Hematopoietic multipotent progenitor cell (in vitro differentiated cells): ENCODE measurements around the gene ANXA3. TPM values are rescaled to one million over a fixed set of nuclear protein-coding genes. Genes with fewer than 3 reads are reported as not detected.
A peak's percentile ranks its signal among the peaks of the same experiment; 100 is the strongest.

Experiments used
- DNase-seq, 3 donors: peaks; one replicate each; pipeline ENCODE4 v3.0.0-alpha.2; 2011 to 2015; ENCODE audit warnings: low read depth in 2 of 3, low spot score in 2 of 3
- total RNA-seq: library from RNA; depleted of rRNA; stranded (reverse); fragments of >200 nt; gene quantifications from one replicate; pipeline ENCODE4 v1.2.3, GENCODE V29; 2012

The ANXA3 gene
- total RNA-seq, 1 donor, result 4.6 TPM

- DNase-seq, result no peak
Observed at GRCh38 chr4:78608684-78609083, 57.1 kb downstream of the ANXA3 start.

DNA sequence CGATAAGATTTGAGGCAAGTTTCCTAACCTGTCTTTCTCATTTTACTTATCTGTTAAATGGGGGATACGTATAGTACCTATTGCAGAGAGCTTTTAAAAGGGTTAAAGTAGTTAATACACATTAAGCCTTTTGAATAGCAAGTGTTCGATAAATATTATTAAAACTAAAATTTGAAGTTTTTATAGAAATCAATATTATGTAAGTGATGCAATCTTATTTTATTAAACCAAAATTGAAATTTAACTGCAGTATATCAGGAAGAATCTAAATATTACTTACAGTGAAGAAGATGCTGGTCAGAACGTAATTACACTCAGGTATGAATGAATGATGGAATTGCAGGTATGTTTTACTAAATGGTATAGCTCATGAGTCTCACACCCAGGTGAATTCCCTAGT lies 58.0 kb downstream of the ANXA3 start:
- DNase-seq, result no peak

- DNase-seq, result peak in 2 of 3 donors; percentile 70 to 91
Observed at GRCh38 chr4:78610546-78611214, 59.1 kb downstream of the ANXA3 start.

- no peak for DNase-seq
Observed at GRCh38 chr4:78611215-78611558, 59.6 kb downstream of the ANXA3 start.

DNA sequence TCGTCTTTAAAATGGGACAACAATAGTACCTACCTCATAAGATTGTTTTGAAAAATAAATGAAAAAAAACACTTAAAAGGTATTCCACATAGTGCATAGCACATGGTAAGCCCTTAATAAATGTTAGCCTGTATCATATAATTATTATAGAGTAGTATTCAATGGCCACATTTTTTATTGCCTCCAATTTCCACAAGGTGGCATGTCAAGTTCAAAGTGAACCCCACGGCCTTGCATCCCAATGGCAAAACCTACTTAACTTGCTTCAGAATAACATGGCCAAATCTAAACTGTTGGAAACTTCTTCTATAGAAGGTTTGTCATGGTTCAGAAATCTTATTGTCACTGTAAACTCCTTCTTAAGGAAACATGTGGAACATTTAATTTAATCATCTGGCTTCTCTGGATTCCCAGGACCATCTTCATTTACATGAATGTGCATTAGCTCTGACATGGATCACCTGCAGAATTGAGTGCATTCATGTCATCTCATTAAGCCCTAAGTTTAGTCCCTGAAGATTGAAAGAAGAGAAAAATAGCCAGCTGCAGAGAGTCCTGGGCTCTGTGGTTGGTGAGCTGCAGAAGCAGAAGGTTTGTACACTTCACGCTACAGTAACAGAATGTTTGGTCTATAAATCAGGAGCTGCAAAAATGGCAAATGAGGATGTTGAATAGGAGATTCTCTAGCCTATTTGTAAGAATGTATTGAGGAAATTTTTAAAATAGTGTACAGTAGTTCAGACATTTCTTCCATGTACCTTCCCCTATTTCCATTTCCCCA lies 61.0 kb downstream of the ANXA3 start:
- peak in 2 of 3 donors; percentile 57 to 70 for DNase-seq

DNA sequence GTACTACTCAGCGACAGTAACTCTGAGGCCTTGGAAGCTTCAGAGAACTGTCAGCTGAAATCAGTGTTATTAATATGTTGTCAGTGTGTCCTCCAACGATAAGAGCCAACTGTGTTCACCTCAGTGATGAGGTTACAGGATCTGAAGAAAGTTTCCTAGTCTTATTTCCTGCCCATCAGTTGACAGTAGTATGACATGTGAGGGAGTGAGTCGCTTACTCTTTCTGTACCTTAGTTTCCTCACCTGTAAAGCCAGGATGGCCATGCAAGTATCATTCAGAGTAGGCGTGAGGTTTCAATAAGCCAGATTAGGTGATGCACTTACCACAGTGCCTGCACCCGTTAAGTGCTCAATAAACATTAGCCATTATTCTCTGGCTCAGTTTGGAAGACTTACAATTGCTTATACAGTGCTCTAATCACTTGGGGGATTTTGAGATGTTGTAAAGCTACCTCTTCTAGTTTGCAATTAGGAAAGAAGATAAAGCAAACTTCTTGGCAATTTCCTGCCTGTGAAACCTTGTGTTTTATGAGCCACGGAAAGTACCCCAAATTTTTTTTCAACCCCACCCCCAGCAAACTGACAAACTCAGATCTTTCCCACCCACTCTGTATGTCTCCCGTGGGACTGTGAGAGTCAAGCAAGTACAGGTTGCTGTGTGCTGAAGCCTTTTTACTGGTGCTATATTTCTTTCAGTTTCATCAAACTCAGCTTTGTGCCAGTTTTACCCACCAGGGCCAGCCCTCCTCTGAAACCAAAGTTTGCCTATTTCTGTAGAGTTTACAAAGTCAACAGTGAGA lies 62.2 kb downstream of the ANXA3 start:
- DNase-seq, result peak in 1 of 3 donors; percentile 31

GRCh38 chr4:78616046-78616498 lies 64.5 kb downstream of the ANXA3 start:
- DNase-seq, result no peak

DNA sequence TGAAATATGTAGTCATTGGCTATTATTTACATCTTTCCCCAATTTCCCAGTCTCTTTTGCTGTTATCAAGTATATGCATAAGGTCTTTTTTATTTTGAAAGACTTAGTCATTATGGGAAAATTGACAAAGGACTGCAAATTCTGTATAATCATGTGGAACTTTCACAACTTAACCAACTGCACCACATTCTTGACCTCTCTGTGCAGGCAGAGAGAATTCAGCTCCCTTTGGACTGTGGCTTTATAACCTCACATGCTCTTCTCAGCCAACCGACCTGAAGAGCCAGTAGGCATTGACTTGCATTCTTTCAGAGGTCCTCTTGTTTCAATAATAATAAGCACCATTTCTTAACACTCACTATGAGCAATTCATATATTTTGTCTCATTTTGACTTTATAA lies 66.9 kb downstream of the ANXA3 start:
- DNase-seq, result no peak

- DNase-seq, result no peak
Observed at GRCh38 chr4:78621395-78621794, 69.8 kb downstream of the ANXA3 start.

GRCh38 chr4:78622253-78622979 lies 70.8 kb downstream of the ANXA3 start:
- DNase-seq, result no peak

GRCh38 chr4:78624048-78624447 lies 72.5 kb downstream of the ANXA3 start:
- no peak for DNase-seq

GRCh38 chr4:78625073-78625472 lies 73.5 kb downstream of the ANXA3 start:
- DNase-seq, result no peak

DNA sequence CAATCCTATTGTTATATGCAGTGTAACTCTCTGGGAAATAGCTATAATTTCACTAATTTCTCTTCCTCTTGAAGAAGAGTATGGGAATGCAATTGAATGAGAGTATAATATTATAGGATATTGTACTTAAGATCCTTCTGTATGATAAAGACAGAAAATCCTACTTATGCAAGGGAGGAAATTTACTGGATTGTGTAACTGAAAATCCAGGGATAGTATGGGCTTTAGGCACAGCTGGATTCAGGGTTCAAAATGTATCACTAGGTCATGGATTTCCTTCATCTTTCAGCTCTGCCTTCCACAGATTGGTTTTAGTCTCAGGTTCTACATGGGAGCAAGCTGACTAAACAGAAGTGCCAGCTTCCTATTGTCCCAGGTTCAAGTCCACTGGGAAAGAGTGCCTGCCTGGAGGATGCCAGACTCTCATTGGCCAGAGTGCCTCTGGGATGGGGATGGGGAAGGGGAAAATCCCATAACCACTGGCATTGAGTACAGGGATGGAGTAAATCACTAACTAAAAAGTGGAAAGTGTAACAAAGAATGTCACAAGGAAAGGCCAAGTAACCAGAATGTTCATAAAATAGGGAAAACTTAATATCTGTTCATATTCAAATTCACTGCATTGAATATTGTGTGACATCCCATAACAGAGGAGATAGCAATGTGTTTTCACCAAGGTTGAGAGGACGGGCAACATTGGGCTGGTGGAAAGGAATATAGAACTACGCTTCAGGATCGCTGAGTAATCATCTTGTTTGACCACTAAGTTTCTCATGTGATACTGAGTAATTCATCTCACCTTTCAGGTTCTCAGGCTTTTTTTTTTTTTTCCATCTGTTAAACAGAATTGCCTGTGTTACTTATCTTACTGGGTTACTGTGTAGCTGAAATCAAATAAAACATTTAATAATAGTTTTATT lies 75.7 kb downstream of the ANXA3 start:
- no peak for DNase-seq

GRCh38 chr4:78627966-78628678 lies 76.6 kb downstream of the ANXA3 start:
- no peak for DNase-seq

- DNase-seq, result peak in 1 of 3 donors; percentile 48
Observed at GRCh38 chr4:78629991-78630541, 78.5 kb downstream of the ANXA3 start.

- no peak for DNase-seq
Observed at GRCh38 chr4:78630615-78631014, 79.0 kb downstream of the ANXA3 start.

GRCh38 chr4:78634011-78634664 lies 82.6 kb downstream of the ANXA3 start:
- no peak for DNase-seq
